ENCODE results near the gene NCAPD2.
A peak's percentile ranks its signal among the peaks of the same experiment; 100 is the strongest.

DNA sequence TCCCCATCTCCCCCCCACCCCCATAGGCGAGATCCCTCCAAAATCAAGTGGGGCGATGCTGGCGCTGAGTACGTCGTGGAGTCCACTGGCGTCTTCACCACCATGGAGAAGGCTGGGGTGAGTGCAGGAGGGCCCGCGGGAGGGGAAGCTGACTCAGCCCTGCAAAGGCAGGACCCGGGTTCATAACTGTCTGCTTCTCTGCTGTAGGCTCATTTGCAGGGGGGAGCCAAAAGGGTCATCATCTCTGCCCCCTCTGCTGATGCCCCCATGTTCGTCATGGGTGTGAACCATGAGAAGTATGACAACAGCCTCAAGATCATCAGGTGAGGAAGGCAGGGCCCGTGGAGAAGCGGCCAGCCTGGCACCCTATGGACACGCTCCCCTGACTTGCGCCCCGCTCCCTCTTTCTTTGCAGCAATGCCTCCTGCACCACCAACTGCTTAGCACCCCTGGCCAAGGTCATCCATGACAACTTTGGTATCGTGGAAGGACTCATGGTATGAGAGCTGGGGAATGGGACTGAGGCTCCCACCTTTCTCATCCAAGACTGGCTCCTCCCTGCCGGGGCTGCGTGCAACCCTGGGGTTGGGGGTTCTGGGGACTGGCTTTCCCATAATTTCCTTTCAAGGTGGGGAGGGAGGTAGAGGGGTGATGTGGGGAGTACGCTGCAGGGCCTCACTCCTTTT is 43.1 kb downstream of the NCAPD2 start:
- TF ChIP-seq, protein P1, sequence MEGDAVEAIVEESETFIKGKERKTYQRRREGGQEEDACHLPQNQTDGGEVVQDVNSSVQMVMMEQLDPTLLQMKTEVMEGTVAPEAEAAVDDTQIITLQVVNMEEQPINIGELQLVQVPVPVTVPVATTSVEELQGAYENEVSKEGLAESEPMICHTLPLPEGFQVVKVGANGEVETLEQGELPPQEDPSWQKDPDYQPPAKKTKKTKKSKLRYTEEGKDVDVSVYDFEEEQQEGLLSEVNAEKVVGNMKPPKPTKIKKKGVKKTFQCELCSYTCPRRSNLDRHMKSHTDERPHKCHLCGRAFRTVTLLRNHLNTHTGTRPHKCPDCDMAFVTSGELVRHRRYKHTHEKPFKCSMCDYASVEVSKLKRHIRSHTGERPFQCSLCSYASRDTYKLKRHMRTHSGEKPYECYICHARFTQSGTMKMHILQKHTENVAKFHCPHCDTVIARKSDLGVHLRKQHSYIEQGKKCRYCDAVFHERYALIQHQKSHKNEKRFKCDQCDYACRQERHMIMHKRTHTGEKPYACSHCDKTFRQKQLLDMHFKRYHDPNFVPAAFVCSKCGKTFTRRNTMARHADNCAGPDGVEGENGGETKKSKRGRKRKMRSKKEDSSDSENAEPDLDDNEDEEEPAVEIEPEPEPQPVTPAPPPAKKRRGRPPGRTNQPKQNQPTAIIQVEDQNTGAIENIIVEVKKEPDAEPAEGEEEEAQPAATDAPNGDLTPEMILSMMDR (conservative IDR thresholded peaks at IDR 0.05; ENCODE audit: low read depth, low read length), result no peak
- TF ChIP-seq POLR2A (IDR thresholded peaks at IDR 0.05; ENCODE audit: low read depth, low read length) (peak; percentile 28), CEBPB (IDR thresholded peaks at IDR 0.05; ENCODE audit: low read depth, low read length) (no peak), RAD21 (IDR thresholded peaks at IDR 0.05; ENCODE audit: low read length) (no peak), RCOR1 (IDR thresholded peaks at IDR 0.05; ENCODE audit: insufficient replicate concordance, low read length) (no peak), MAZ (IDR thresholded peaks at IDR 0.05; ENCODE audit: borderline replicate concordance, low read depth, low read length) (no peak), NFE2L2 (IDR thresholded peaks at IDR 0.05; ENCODE audit: low read depth, low read length) (no peak), RFX5 (IDR thresholded peaks at IDR 0.05; ENCODE audit: low read depth, low read length) (no peak), USF2 (IDR thresholded peaks at IDR 0.05; ENCODE audit: low read depth, low read length) (no peak), MXI1 (IDR thresholded peaks at IDR 0.05; ENCODE audit: borderline replicate concordance, low read depth, low read length) (no peak), ELK1 (IDR thresholded peaks at IDR 0.05; ENCODE audit: borderline replicate concordance, low read depth, low read length) (no peak)
